ENCODE results near the gene NUMBL.

Gene NUMBL

DNA sequence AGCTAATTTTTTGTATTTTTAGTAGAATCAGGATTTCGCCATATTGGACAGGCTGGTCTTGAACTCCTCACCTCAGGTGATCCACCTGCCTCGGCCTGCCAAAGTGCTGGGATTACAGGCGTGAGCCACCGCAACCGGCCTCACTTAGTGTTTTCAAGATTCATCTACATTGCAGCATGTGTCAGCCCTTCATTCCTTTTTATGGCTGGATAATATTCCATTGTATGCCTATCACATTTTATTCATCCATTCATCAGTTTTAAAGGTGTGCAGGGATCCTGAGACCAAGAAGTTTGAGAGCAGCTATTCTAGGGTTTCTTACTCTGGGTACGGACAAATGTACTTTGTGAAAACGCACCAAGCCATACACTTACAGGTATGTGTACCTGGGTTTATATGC is 17.2 kb upstream of the NUMBL start:
- Histone ChIP-seq H3K36me3 (ENCODE audit: control insufficient read depth in 1 of 2, insufficient read depth in 2 of 2, low read length in 2 of 2) (peaks cover 28 to 38% of the 10 kb centered on the region in 2 experiments), H2BK120ac (ENCODE audit: insufficient read depth, low read length, poor library complexity) (no peak overlapping the region), H3K4me2 (ENCODE audit: low read length) (no peak overlapping the region), H3K79me2 (ENCODE audit: control insufficient read depth, insufficient read depth, low read length, poor library complexity) (no peaks in the 10 kb centered on the region), H2AK5ac (ENCODE audit: low read length) (no peak overlapping the region), H3K27me3 (ENCODE audit: insufficient read depth, low read length) (no peaks in the 10 kb centered on the region), H4K8ac (ENCODE audit: low read depth, low read length) (no peak overlapping the region), H2BK5ac (ENCODE audit: low read depth, low read length, poor library complexity) (no peak overlapping the region), H2AFZ (ENCODE audit: insufficient read depth, low read length, poor library complexity) (no peak overlapping the region), H3K4me3 (ENCODE audit: low read depth, low read length) (no peak overlapping the region), H3K14ac (ENCODE audit: low read length) (no peak overlapping the region), H3K9ac (ENCODE audit: low read length) (no peak overlapping the region), H3K9me3 (ENCODE audit: insufficient read depth, low read depth, low read length) (no peaks in the 10 kb centered on the region), H4K12ac (ENCODE audit: low read depth, low read length) (no peak overlapping the region), H2BK12ac (ENCODE audit: low read length) (no peak overlapping the region), H3K18ac (ENCODE audit: low read length) (no peak overlapping the region), H3K4ac (ENCODE audit: low read depth, low read length) (no peak overlapping the region), H3K79me1 (ENCODE audit: low read length) (no peaks in the 10 kb centered on the region), H3K23ac (ENCODE audit: low read length) (no peak overlapping the region), H3K4me1 (ENCODE audit: control insufficient read depth in 1 of 2, insufficient read depth in 2 of 2, low read length in 2 of 2) (no peaks in the 10 kb centered on the region), H3K27ac (ENCODE audit: low read depth, low read length) (no peak overlapping the region), H4K91ac (ENCODE audit: low read depth, low read length) (no peak overlapping the region)
- WGBS (ENCODE audit: extremely low coverage, insufficient coverage, insufficient read length), result no CpG with 5 or more reads among the region's 7 CpGs
- no peak for DNase-seq

DNA sequence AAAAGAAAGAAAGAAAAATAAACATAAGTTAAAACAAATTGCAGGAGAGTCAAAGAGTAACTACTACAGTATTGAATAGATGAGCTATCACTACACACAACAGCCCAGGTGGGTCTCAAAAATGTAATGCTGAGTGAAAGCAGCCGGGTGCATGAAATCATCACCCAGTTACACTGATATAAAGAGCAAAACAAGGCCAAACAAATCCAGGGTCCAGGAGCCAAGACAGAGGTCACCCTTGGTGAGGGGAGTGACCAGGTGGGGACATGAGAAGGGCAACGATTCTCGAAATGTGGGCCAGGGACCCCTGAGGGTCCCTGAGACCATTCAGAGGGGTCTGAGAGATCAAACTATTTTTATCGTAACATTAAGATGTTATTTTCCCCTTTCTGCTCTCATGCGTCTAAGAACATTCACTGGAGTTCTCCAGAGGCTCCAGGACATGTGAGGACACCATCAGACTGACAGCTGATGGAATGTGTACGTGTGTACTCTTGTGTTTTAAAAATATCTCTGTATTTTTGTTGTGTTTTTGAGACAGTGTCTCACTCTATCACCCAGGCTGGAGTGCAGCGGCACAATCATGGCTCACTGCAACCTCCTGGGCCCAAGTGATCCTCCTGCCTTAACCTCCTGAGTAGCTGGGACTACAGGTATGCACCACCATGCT is 15.6 kb upstream of the NUMBL start:
- H3K9me3 ChIP-seq (ENCODE audit: insufficient read depth, low read depth, low read length), result no peaks in the 10 kb centered on the region
- H4K12ac ChIP-seq (ENCODE audit: low read depth, low read length), result no peak overlapping the region
- H3K79me1 ChIP-seq (ENCODE audit: low read length), result no peaks in the 10 kb centered on the region
- H3K79me2 ChIP-seq (ENCODE audit: control insufficient read depth, insufficient read depth, low read length, poor library complexity), result no peaks in the 10 kb centered on the region
- no peak overlapping the region for H3K23ac ChIP-seq (ENCODE audit: low read length)
- no peak overlapping the region for H2BK120ac ChIP-seq (ENCODE audit: insufficient read depth, low read length, poor library complexity)
- H3K18ac ChIP-seq (ENCODE audit: low read length), result no peak overlapping the region
- H3K4me2 ChIP-seq (ENCODE audit: low read length), result no peak overlapping the region
- no peak overlapping the region for H2AK5ac ChIP-seq (ENCODE audit: low read length)
- H3K4me3 ChIP-seq (ENCODE audit: low read depth, low read length), result no peak overlapping the region
- DNase-seq, result no peak
- peaks cover 37 to 47% of the 10 kb centered on the region in 2 experiments for H3K36me3 ChIP-seq (ENCODE audit: control insufficient read depth in 1 of 2, insufficient read depth in 2 of 2, low read length in 2 of 2)
- H3K27me3 ChIP-seq (ENCODE audit: insufficient read depth, low read length), result no peaks in the 10 kb centered on the region
- no peak overlapping the region for H3K9ac ChIP-seq (ENCODE audit: low read length)
- H2AFZ ChIP-seq (ENCODE audit: insufficient read depth, low read length, poor library complexity), result no peak overlapping the region
- H3K14ac ChIP-seq (ENCODE audit: low read length), result no peak overlapping the region
- no peak overlapping the region for H2BK5ac ChIP-seq (ENCODE audit: low read depth, low read length, poor library complexity)
- no peak overlapping the region for H4K8ac ChIP-seq (ENCODE audit: low read depth, low read length)
- no peak overlapping the region for H2BK12ac ChIP-seq (ENCODE audit: low read length)
- no peaks in the 10 kb centered on the region for H3K4me1 ChIP-seq (ENCODE audit: control insufficient read depth in 1 of 2, insufficient read depth in 2 of 2, low read length in 2 of 2)
- no peak overlapping the region for H4K91ac ChIP-seq (ENCODE audit: low read depth, low read length)
- H3K27ac ChIP-seq (ENCODE audit: low read depth, low read length), result no peak overlapping the region
- H3K4ac ChIP-seq (ENCODE audit: low read depth, low read length), result no peak overlapping the region
- WGBS (ENCODE audit: extremely low coverage, insufficient coverage, insufficient read length), result no CpG with 5 or more reads among the region's 7 CpGs

DNA sequence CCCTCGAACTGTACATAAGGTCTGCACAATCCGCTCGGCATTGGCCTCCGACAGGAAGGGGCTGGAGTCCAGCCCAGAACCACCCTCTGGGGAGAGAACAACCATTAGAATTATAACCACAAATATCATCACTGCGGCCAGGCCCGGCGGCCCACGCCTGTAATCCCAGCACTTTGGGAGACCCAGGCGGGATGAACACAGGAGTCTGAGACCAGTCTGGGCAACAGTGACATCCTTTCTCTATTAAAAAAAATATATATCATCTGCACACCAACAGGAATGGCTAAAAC is 14.9 kb upstream of the NUMBL start:
- no peak overlapping the region for H2BK120ac ChIP-seq (ENCODE audit: insufficient read depth, low read length, poor library complexity)
- no peak overlapping the region for H2BK12ac ChIP-seq (ENCODE audit: low read length)
- H3K79me1 ChIP-seq (ENCODE audit: low read length), result no peaks in the 10 kb centered on the region
- no peak overlapping the region for H2AK5ac ChIP-seq (ENCODE audit: low read length)
- DNase-seq, result no peak
- H4K91ac ChIP-seq (ENCODE audit: low read depth, low read length), result no peak overlapping the region
- no peak overlapping the region for H3K4me2 ChIP-seq (ENCODE audit: low read length)
- no peak overlapping the region for H4K12ac ChIP-seq (ENCODE audit: low read depth, low read length)
- H3K27me3 ChIP-seq (ENCODE audit: insufficient read depth, low read length), result no peaks in the 10 kb centered on the region
- no peak overlapping the region for H3K18ac ChIP-seq (ENCODE audit: low read length)
- H2BK5ac ChIP-seq (ENCODE audit: low read depth, low read length, poor library complexity), result no peak overlapping the region
- WGBS (ENCODE audit: extremely low coverage, insufficient coverage, insufficient read length), result no CpG with 5 or more reads among the region's 9 CpGs
- H4K8ac ChIP-seq (ENCODE audit: low read depth, low read length), result no peak overlapping the region
- H3K4me1 ChIP-seq (ENCODE audit: control insufficient read depth in 1 of 2, insufficient read depth in 2 of 2, low read length in 2 of 2), result no peaks in the 10 kb centered on the region
- H3K9ac ChIP-seq (ENCODE audit: low read length), result no peak overlapping the region
- peaks cover 37 to 47% of the 10 kb centered on the region in 2 experiments for H3K36me3 ChIP-seq (ENCODE audit: control insufficient read depth in 1 of 2, insufficient read depth in 2 of 2, low read length in 2 of 2)
- H3K27ac ChIP-seq (ENCODE audit: low read depth, low read length), result no peak overlapping the region
- H3K4me3 ChIP-seq (ENCODE audit: low read depth, low read length), result no peak overlapping the region
- no peak overlapping the region for H3K23ac ChIP-seq (ENCODE audit: low read length)
- H3K4ac ChIP-seq (ENCODE audit: low read depth, low read length), result no peak overlapping the region
- no peaks in the 10 kb centered on the region for H3K9me3 ChIP-seq (ENCODE audit: insufficient read depth, low read depth, low read length)
- H2AFZ ChIP-seq (ENCODE audit: insufficient read depth, low read length, poor library complexity), result no peak overlapping the region
- H3K79me2 ChIP-seq (ENCODE audit: control insufficient read depth, insufficient read depth, low read length, poor library complexity), result no peaks in the 10 kb centered on the region
- H3K14ac ChIP-seq (ENCODE audit: low read length), result no peak overlapping the region

DNA sequence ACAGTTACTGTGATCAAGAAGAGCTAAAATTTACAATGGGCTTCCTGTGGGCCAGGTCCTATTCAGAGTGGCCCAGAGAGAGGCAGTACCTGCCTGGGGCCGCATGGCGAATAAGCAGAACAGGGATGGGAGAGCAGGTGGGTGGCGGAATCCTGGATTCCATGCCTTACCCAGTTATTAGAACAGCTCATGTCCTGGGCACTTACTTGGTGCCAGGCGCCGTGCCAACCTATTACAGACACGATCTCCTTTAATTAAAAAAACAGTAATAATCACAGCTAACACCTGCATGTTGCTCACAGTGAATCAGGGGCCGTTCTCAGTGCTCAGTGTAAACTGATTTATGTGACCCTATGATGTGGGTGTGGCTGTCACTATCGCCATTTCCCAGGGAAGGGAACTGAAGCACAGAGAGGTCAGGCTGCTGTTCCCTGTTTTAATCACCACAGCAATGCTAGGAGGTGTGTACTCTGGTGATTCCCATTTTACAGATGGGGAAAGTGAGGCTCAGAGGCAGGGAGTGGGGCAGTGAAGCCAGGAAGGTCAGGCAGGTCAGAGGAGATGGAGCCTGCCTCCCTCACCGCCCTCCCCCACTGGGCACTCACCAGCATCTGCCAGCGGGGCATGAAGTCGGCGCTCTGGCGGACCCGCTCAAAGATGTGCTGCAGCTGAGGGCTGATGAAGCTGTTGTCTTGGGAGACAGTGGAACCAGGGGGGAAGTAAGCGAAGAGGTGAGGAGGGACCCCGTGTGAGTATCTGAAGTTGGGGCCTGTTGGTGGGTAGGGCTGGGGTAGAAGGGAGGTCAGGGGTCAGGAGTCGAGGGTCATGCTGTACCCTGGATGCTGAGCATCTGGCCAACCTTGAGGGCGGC is 14.3 kb upstream of the NUMBL start:
- Histone ChIP-seq H3K9me3 (ENCODE audit: insufficient read depth, low read depth, low read length) (no peaks in the 10 kb centered on the region), H3K4me2 (ENCODE audit: low read length) (no peak overlapping the region), H4K12ac (ENCODE audit: low read depth, low read length) (no peak overlapping the region), H2BK5ac (ENCODE audit: low read depth, low read length, poor library complexity) (no peak overlapping the region), H3K4me3 (ENCODE audit: low read depth, low read length) (no peak overlapping the region), H3K4ac (ENCODE audit: low read depth, low read length) (no peak overlapping the region), H4K8ac (ENCODE audit: low read depth, low read length) (no peak overlapping the region), H2BK12ac (ENCODE audit: low read length) (no peak overlapping the region), H2AK5ac (ENCODE audit: low read length) (no peak overlapping the region), H4K91ac (ENCODE audit: low read depth, low read length) (no peak overlapping the region), H3K23ac (ENCODE audit: low read length) (no peak overlapping the region), H3K36me3 (ENCODE audit: control insufficient read depth in 1 of 2, insufficient read depth in 2 of 2, low read length in 2 of 2) (peaks cover 38 to 49% of the 10 kb centered on the region in 2 experiments), H3K27ac (ENCODE audit: low read depth, low read length) (no peak overlapping the region), H3K4me1 (ENCODE audit: control insufficient read depth in 1 of 2, insufficient read depth in 2 of 2, low read length in 2 of 2) (no peaks in the 10 kb centered on the region), H3K9ac (ENCODE audit: low read length) (no peak overlapping the region), H3K27me3 (ENCODE audit: insufficient read depth, low read length) (no peaks in the 10 kb centered on the region), H3K18ac (ENCODE audit: low read length) (no peak overlapping the region), H2AFZ (ENCODE audit: insufficient read depth, low read length, poor library complexity) (no peak overlapping the region), H3K79me2 (ENCODE audit: control insufficient read depth, insufficient read depth, low read length, poor library complexity) (no peaks in the 10 kb centered on the region), H3K79me1 (ENCODE audit: low read length) (no peaks in the 10 kb centered on the region), H2BK120ac (ENCODE audit: insufficient read depth, low read length, poor library complexity) (no peak overlapping the region), H3K14ac (ENCODE audit: low read length) (no peak overlapping the region)
- WGBS (ENCODE audit: extremely low coverage, insufficient coverage, insufficient read length), result no CpG with 5 or more reads among the region's 18 CpGs
- DNase-seq, result no peak

All from trophoblast cell (in vitro differentiated cells and primary cell).